Metanephros (tissue), 2 donors: Measurements from ENCODE around the gene PCLO. TPM values are rescaled to one million over a fixed set of nuclear protein-coding genes. Genes with fewer than 3 reads are reported as not detected.

Source experiments
- small RNA-seq: library from RNA; depleted of rRNA; stranded (forward); fragments of <200 nt; gene quantifications from one replicate; pipeline ENCODE3, GENCODE V24; 2014; ENCODE audit warnings: low replicate concordance
- total RNA-seq: library from RNA; depleted of rRNA; stranded (reverse); fragments of >200 nt; gene quantifications from one replicate; pipeline ENCODE4 v1.2.3, GENCODE V29; 2014

The PCLO gene
- total RNA-seq, result 7.2 TPM

GRCh38 chr7:83162402-83163256, at the start of gene PCLO:
PCLO (minus strand) TSS chr7:83162884; CDS start chr7:83162592, 292 bp downstream.

Small RNA genes within 50 kb of the gene (small RNA-seq; reads per million reads assigned to genes)
- not detected for gene RNA5SP235
